Measurements from ENCODE around the gene ZG16B.

ZG16B gene, protein sequence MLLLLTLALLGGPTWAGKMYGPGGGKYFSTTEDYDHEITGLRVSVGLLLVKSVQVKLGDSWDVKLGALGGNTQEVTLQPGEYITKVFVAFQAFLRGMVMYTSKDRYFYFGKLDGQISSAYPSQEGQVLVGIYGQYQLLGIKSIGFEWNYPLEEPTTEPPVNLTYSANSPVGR

DNA sequence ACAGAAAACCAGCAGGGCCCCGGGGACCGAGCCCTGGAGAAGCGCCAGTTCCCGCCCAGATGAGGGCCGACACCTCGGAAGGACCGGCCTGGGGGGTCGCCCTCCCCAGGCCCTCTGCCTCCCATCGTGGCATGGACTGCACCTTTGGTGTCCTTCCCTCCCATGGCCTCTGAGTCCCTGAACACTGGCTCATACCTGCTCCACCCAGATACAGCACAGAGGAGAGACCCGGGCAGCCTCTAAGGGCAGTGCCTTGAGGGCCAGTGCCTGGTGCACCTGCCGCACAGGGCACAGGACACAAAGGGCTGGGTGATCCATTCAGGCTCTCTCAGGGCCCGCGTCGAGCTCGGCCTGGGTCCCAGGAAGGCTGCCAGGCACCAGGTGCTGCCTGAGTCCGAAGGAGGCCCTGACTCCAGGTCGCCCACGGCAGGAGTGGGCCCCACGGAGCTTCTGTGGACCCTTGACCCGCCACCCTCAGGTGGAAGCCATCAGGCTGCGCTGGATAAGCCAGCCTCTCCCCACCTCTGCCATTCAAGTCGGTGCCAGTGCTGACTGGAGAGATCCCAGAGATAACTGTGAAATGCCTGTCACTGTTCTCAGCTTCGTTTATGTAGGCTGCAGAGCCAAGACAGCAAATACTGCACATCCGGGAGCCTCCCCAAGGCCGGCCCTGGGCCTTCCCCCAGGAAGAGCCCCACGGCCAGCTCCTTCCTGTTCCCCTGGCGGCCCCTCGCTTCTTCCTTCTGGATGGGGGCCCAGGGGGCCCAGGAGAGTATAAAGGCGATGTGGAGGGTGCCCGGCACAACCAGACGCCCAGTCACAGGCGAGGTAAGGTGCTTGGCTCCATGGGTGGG, at the start of gene ZG16B:
ZG16B (plus strand) TSS at position 803 of the 854 bp plus-strand sequence. CDS start 139 bp downstream, outside the sequence.
- TF ChIP-seq, protein P1, sequence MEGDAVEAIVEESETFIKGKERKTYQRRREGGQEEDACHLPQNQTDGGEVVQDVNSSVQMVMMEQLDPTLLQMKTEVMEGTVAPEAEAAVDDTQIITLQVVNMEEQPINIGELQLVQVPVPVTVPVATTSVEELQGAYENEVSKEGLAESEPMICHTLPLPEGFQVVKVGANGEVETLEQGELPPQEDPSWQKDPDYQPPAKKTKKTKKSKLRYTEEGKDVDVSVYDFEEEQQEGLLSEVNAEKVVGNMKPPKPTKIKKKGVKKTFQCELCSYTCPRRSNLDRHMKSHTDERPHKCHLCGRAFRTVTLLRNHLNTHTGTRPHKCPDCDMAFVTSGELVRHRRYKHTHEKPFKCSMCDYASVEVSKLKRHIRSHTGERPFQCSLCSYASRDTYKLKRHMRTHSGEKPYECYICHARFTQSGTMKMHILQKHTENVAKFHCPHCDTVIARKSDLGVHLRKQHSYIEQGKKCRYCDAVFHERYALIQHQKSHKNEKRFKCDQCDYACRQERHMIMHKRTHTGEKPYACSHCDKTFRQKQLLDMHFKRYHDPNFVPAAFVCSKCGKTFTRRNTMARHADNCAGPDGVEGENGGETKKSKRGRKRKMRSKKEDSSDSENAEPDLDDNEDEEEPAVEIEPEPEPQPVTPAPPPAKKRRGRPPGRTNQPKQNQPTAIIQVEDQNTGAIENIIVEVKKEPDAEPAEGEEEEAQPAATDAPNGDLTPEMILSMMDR (IDR thresholded peaks at IDR 0.05; ENCODE audit: low read depth, low read length), result no peak
- H3K4me3 ChIP-seq (ENCODE audit: low read depth, low read length), result no peak within 1 kb of the TSS

- H3K4me3 ChIP-seq (ENCODE audit: low read depth, low read length), result no peak overlapping the region
- TF ChIP-seq, protein P1 (IDR thresholded peaks at IDR 0.05; ENCODE audit: low read depth, low read length), result no peak
Observed at GRCh38 chr16:2782583-2783351, 47.3 kb upstream of the ZG16B start.

DNA sequence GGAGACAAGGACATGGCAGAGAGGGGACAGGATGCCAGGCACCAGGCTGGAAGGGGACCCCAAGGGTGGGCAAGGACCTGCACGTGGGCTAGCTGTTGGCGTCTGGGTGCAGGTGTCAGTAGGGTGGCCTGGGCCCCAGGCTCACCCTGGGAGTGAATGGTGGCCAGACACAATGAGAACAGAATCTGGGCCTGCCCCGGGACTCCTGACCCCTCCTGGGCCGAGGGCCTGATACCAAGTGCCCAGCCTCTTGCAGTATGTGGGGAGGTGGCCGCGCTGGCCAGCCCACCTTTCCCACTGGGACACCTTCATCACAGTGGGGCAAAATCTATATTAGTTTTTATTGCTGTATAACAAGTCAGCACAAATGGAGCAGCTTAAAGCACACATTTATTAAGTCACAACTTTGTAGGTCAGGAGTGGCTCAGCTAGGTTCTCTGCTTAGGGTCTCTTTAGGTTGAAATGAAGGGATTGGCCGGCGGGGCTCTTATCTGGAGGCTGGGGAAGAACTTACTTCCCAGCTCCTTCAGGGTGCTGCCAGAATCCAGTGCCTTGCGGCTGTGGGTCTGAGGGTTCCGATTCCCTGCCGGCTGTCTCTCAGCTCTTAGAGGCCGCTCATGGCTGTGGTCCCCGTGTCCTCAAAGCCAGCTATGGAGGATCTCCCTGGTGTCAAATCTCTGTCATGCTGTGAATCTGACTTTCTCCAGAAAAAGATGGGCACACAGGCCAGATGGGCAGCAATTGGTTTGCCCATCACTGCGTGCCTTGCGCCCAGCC, 46.3 kb upstream of the ZG16B start:
- H3K4me3 ChIP-seq (ENCODE audit: low read depth, low read length), result no peak overlapping the region
- TF ChIP-seq, protein P1 (IDR thresholded peaks at IDR 0.05; ENCODE audit: low read depth, low read length), result no peak

- no peak overlapping the region for H3K4me3 ChIP-seq (ENCODE audit: low read depth, low read length)
- TF ChIP-seq, protein P1 (IDR thresholded peaks at IDR 0.05; ENCODE audit: low read depth, low read length), result no peak
Observed at GRCh38 chr16:2784358-2785100, 45.6 kb upstream of the ZG16B start.

GRCh38 chr16:2785101-2785991, 44.8 kb upstream of the ZG16B start:
- TF ChIP-seq, protein P1 (IDR thresholded peaks at IDR 0.05; ENCODE audit: low read depth, low read length), result no peak
- no peak overlapping the region for H3K4me3 ChIP-seq (ENCODE audit: low read depth, low read length)

Data from WI38 (cell line).